Embryonic facial prominence (tissue), 1 donor: ENCODE measurements around the gene USP33.
A peak's percentile ranks its signal among the peaks of the same experiment; 100 is the strongest.
"Not testable (repeated sequence)": the region's sequence is repeated elsewhere in the genome, so short reads cannot be mapped to it uniquely, and the experiment has no call there.

ENCODE experiments used
- DNase-seq: peaks from one replicate; pipeline ENCODE4 v3.0.0-alpha.2; 2016; ENCODE audit errors: extremely low spot score

USP33 gene

DNA sequence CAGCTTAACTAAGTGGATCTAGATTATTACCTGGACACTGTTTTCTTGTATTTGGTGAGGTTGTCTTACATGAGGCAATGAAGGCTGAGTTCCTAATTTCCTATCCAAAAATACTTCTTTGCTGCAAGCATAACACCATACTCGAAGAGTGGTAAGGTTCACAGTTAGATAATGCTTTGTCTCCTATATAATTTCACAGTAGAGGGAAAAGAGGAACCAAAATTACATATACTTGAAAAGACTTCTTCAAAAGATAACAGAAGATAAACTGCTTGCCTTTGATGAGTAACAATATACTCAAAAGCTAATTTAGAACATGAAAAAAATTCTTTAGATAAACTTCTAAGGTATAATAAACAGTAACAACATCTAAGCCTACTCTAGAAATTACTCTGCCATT, 20.4 kb downstream of the USP33 start:
- DNase-seq = no peak

DNA sequence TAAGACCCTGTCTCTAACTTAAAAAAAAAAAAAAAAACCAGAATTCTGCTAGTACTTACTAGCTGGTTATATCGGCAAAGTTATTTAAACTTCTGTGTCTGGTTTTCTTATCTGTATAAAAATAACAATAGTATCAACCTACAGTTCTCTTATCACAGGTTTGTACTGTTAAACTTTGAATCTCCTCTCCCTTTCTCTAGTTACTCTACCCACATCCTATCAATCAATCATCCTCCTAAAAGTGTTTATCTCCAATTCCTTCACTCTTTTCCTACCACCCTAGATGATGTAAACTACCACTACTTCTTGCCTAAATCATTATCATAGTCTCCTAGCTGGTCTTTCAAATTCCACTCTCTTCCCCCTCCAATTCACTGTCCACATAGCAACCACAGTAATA, 27.6 kb downstream of the USP33 start:
- DNase-seq = no peak

DNA sequence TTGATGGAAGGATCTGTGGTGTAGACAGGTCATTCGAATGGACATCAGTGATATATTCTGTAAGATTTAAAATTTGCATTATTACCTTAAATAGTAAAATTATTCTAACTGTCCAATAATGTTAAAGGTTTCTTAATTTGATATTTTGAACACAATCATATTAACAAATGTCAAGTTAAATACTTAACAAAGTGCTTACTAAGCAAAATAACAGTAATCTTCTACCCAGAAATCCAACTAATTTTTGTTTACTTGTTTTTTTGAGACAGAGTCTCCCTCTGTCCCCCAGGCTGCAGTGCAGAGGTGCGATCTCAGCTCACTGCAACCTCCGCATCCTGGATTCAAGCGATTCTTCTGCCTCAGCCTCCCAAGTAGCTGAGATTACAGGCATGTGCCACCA, 33.9 kb downstream of the USP33 start:
- DNase-seq = no peak

DNA sequence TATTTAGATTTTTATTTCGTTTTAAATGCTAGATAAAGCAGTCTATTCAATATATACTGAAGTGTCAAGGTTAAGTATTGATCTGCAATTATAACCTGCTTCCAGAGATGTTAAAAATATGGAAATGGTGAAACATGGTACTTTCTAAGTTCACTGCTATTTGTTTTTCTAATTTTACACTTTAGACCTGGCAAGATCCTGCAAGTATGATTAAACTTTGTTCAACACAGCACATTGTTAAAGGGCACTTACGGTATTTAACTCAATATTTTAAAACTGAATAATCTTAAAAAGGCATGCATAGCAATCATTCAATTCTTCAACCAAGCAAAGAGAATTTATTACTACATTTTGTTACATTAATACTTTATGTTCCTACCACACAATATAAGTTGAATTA, 41.5 kb downstream of the USP33 start:
- DNase-seq = no peak

DNA sequence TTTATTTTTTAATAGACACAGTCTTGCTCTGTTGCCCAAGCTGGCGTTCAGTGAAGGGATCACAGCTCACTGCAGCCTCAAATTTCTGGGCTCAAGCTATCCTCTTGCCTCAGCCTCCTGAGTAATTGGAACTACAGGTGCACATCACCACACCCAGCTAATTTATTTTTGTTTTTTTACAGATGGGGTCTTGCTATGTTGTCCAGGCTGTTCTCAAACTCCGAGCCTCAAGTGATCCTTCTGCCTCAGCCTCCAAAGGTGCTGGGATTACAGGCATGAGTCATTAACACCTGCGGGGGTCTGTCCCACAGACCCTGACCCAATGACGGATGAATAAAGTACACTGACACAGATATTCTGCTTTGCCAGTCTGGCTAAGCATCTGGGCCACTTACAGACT, 43.6 kb downstream of the USP33 start:
- DNase-seq = no peak

DNA sequence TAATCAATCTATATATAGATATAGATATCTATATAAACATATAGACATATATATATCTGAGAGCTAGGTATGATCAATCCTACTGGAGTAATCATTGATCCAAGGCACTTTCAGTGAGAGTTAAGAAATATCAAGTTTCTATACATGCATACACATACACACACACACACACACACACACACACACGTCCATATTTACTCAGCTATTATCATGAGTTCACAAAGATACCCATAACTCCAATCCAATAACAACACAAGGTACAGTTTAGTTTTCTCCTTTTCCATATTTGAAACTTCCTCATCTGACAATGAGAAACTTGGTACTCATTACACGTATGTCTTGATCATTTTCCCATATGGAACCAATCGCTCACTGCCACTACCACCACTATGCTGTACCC, 49.9 kb downstream of the USP33 start:
- no peak for DNase-seq

DNA sequence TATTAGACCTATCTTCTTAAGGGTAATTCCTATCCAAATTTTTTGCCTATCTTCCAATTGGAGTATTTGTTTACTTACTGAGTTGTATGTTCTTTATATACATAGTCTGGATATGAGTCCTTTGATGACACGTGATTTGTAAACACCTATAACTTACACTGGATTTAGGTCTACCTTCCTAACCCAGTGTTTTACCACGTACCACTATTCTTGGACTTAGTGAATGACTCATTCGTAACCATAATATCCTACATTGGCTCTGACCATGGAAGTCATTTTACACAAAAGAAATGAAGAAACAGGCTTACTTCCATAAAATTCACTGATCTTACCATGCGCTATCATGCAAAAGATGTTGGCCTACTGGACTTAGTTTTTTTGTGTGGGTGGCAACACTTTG, 53.3 kb downstream of the USP33 start:
- no peak for DNase-seq

DNA sequence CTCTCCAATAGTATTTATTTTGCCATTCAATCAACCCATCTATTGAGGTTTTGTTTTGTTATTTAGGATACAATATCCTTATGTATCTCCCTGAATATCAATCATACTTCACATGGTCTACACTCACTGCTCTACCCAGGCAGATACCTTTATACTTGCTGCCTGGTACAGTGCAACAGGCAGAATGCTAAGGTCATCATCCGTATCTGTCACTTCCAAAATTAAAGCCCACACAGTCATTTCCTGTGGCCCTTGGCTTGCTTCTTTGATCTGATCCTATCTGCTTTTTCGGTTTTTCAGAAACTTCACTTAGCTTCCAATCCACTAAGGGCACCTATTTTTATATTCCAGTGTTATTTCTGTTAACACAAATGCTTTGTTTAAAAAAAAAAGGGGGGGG, 54.9 kb downstream of the USP33 start:
- no peak for DNase-seq

DNA sequence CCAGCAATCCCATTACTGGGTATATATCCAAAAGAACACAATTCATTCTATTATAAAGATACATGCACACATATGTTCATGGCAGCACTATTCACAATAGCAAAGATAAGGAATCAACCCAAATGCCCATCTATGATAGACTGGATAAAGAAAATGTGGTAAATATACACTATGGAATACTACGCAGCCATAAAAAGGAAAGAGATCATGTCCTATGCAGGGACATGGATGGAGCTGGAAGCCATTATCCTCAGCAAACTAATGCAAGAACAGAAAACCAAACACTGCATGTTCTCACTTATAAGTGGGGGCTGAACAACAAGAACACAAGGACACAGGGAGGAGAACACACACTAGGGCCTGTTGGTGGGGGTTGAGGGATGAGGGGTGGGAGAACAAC, 60.0 kb downstream of the USP33 start:
- DNase-seq = not testable (repeated sequence)

DNA sequence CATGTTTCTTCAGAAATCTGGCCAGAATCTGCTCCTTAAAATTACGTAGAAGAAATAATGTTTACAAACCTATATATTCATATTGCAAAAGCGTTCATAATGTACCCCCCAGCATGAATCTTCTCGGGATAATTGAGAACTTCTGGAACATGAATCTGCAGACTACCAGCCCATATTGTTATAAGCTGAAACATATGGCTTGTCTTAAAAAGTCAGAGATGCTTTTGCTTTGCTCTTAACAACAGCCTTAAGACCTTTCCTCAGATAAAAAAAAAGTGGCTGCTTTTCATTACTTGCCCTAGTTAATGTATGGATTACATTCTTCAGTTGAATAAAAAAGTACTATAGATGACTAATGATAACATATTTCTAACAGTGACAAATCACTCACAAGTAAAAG, 62.2 kb downstream of the USP33 start:
- DNase-seq = no peak

DNA sequence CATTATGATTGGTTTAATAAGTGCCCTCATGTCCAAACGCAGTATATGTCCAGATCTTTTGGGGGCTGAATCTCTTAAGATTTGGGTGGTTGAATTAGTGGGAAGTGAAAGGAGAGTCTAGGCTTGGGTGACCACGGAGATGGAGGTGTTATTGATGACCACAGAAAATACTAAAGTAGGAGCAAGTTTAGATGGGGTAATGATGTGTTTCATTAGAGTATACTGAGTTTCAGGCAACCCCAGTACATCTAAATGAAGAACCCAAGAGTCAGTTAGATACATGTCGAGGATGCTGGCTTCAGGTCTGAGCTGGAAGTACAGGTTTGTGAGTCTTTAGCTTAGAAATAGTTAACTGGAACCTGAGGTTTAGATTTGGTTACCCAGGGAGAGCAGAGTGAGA, 70.7 kb downstream of the USP33 start:
- no peak for DNase-seq

DNA sequence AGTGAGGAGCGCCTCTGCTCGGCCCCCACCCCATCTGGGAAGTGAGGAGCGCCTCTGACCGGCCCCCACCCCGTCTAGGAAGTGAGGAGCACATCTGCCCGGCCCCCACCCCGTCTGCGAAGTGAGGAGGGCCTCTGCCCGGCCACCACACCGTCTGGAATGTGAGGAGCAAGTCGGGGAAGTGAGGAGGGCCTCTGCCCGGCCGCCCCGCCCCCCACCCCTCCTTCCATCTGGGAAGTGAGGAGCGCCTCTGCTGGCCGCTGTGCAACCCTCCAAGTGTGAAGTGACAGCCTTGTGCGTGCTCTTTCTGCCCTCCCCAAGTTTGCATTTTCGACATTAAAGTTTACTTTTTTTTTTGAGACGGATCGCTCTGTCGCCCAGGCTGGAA, 72.1 kb downstream of the USP33 start:
- DNase-seq = no peak

DNA sequence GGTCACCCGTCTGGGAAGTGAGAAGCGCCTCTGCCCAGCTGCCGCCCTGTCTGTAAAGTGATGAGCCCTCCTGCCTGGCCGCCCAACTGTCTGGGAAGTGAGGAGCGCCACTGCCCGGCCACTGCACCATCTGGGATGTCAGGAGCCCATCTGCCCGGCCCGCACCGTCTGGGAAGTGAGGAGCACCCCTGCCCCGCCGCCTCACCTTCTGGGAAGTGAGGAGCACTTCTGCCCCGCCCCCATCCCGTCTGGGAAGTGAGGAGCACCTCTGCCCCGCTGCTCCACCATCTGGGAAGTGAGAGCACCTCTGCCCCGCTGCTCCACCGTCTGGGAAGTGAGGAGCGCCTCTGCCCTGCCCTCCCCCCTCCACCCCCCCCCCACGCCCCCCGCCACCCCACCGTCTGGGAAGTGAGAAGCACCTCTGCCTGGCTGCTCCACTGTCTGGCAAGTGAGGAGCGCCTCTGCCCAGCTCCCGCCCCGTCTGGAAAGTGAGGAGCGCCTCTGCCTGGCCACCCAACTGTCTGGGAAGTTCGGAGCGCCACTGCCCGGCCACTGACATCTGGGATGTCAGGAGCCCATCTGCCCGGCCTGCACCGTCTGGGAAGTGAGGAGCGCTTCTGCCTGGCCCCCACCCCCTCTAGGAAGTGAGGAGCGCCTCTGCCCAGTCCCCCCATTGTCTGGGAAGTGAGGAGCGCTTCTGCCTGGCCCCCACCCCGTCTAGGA, 72.7 kb downstream of the USP33 start:
- DNase-seq = no peak

DNA sequence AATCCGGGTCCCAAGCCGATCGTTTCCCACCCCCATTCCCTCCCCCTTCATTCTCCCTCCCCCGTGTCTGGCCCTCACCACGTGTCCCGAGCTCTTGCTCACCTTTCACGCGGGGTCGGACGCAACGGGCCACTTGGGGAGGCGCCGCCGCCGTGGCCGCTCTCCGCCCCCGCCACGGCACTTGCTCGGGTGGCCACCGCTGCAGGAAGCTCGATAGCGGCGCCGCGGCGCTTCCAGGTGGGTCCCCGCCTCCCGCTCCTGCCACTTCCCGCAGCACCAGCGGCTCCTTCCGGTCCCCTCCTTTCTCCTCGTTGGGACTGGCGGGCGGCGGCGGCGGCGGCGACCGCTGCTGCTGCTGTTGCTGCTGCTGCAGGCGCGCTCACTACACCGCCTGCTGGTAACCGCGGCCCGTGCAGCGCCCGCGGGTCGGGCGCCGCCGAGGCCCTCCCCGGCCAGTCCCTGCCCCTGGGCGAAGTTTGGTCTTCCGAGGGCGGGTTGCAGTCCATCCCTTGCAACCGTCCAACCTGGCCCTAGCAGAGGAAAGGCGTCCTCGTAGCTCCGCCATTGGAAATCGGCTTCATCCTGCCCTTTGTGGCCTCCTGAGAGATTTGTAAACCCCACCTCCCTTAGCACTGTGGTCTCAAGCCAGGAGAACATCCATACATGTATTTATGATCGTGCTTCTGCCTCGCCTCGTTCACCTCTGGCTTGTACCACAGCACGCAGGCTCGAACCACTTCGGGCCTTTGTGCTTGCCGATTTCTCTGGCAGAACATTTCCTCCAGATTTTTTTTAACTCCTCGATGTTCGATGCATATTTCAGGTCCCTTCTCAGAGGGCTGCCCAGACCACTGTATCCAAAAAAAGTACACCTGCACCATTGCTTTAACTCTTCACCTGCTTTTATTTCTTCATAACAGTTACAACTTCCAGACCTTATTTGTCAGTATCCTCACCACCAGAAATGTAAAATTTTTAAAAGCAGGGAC, 76.2 kb downstream of the USP33 start:
- peak; percentile 88 for DNase-seq

DNA sequence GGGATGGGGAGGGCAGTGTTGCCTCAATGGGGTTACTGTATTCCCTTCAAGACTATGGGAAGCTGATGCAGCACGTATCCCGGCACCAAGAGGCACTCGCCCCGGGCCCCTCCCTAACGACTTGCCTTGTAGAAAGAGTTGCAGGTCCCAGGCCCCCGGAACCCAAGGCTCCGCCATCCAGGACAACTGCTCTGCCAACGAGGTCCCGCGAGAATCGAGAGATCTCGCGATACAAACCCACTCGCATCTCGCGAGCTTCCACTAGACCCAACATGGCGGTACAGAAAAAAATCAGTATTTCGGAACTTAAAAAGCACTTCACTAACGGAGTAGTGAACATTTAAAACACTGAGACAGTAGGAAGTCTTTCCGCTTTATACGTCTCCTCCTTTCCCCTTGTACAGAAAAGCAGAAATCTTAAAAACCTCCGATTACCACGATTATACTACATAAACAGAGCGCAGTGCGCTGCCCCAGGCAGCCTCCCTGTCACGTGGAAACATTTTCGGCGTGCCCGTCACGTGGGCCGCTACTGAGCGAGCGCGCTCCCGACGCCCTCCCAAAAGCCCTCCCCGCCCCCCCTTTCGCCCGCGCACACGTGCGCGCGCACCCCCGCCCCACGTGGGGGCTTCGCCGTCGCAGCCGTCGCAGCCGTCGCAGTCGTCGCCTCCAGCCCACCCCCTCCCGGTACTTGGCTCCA, 77.0 kb downstream of the USP33 start, which contains the start of gene ZZZ3:
TSS of gene ZZZ3 (minus strand) at position 199 of the 700 bp plus-strand sequence. CDS start 49,304 bp downstream, outside the sequence.
- peak; percentile 88 for DNase-seq

DNA sequence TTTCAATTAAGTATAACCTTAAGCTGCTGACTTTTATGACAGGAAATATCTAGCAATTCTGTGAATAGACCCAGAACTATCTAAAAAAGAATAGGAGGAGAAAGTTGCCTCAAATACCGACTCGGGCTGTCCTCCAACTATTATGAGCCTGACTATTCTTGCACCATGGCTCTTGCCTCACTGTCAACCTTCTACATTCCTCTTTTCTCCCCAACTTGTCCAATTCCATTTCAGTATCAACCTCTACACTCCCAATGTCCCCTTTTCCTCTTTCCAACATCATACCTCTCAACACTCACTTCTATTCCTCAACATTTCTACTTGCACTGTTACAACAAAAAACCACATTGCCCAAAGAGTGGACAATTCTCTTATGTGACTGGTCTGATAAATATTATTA, 79.5 kb downstream of the USP33 start:
- DNase-seq = no peak

DNA sequence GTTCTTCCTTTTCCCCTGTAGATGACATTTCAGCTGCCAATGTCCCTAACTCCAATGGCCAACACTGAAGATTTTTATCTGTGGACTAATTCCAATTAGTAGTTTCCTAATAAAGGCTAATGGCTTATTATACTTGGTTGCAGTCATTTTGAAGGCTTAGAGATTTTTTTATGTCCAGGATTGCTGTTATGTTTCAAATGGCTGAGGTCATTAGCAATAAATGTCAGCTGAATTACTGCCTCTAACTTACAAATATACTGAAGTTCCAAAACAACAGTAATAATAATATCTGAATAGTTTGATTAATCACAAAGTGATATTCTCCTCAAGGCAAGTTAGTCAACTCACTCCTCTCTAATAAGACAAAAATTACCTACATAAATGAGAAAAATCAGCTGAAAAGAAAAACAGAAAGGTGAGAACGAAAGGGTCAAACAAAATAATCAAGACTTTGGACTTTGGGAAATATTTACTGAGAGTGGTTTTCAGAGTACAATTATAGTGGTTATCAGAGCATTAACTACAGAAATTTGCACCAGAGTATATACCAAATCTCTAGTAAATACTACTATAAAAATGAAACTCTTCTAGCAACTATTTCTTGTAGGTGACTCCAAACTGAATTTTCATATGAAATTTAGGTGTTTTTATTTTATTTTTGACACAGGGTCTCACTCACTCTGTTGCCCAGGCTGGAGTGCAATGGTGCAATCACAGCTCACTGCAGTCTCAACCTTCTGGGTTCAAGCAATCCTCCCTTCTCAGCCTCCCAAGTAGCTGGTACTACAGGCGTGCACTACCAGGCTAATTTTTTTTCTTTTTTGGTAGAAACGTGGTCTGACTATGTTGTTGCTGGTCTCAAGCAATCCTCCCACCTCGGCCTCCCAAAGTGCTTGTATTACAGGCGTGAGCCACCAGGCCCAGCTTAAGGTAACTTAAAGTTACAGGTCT, 80.7 kb downstream of the USP33 start:
- no peak for DNase-seq

DNA sequence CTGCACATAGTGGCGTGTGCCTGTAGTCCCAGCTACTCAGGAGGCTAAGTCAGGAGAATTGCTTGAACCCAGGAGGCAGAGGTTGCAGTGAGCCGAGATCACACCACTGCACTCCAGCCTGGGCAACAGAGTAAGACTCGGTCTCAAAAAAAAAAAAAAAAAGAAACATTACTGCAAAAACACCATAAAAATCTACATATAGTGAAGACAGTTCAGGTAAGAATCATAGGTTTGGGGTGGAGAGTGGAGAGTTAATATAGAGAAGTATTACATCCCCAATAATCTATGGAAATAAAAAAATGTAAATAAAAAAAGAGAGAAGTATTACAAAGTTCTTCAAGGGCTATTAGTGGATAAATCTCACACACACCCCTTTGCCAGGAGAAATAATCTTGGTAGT, 84.8 kb downstream of the USP33 start:
- not testable (repeated sequence) for DNase-seq

DNA sequence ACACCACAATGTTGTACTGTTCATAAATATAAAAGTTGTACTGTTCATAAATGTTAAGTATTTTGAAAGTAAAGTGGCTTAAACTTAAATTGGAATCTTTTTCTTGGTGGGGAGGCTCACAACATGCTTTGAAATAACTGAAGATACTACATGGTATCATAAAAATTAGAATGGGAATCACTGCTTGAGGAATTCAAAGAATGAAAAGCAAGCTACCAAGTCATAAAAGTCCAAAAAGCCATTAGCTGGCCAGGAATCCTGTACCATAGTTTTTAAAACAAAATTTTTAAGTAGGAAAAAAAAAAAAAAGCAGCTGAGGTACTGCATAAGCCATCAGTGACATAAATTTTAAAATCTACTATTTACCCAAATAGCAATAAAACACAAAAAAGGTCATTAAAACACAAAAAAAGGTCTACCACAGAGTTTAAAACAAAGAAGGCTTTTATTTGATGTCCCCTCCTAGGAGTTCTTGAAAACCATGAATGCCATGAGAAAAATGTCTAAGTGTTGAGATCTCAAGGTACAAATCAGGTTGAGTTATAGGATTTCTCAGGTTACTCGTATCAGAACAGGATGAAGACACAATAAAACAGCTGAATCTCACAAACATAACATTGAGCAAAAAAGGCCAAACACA, 85.8 kb downstream of the USP33 start:
- no peak for DNase-seq

DNA sequence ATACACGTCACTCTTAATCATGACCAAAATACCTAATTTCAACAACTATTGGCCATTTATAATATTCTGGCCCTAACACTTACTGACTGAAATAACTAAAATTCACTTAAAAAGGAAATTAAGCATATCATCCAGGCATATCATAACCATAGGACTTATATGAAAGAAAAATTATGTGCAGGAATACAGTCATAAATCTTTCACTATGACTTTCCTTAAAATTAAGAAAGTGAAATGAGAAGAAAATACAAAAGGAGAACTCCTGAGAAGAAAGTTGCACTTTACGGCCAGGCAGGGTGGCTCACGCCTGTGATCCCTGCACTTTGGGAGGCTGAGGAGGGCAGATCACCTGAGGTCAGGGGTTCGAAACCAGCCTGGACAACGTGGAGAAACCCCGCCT, 86.6 kb downstream of the USP33 start:
- no peak for DNase-seq

DNA sequence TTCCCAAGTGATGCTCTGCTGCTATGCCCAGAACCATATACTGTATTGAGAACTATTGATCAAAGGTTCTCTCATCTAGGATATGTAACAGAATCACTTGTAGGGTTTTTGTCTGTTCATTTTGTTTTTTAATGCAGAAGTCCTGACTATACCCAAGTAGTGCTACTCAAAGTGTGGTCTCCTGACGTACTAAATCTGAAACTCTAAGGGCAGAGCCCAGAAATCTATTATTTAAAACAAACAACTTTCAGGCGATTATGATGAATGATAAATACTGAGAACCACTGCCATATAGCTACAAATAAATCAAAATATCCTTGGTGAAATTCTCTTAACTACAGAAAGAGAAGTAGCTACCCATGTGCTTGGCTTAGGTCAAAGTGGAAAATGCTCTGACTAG, 87.3 kb downstream of the USP33 start:
- DNase-seq = no peak
